Measurements from ENCODE around the gene FAM89B. TPM values are rescaled to one million over a fixed set of nuclear protein-coding genes. Genes with fewer than 3 reads are reported as not detected.
A peak's percentile ranks its signal among the peaks of the same experiment; 100 is the strongest.
"Not testable (repeated sequence)": the region's sequence is repeated elsewhere in the genome, so short reads cannot be mapped to it uniquely, and the experiment has no call there.

Gene FAM89B
- 10 to 100 TPM; 30.8 to 44.6 (median 32.4) TPM for total RNA-seq

DNA sequence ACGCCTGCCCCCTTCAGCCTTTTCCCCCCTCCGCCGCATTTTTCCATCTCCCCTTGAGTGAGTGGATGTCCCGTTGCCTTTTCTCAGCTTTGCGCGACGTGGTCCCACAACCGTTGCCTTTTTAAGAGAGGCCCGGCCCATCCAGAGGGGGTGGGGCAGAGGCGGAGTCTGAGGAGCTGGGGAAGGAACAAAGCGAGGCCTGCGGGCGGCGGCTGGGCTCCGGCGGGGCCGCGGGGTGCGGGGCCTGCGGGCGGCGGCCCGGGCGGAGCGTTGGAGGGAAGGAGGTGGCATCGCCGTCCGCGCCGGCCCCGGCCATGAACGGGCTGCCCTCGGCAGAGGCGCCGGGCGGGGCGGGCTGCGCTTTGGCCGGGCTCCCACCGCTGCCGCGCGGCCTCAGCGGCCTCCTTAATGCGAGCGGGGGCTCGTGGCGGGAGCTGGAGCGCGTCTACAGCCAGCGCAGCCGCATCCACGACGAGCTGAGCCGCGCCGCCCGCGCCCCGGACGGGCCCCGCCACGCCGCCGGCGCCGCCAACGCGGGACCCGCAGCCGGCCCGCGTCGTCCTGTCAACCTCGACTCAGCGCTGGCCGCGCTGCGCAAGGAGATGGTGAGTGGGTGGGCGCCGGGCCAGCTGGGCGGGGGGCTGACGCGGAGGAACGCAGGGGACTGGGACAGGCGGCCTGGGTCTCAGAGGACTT, at the start of gene FAM89B:
Gene FAM89B (plus strand): TSS at position 183 of the 696 bp plus-strand sequence. CDS start 132 bp downstream, at position 315.
- peak within 1 kb of the TSS; percentile 90 to 97 (median 94) for H3K27ac ChIP-seq
- peak; percentile 95 to 97 (median 95) for DNase-seq
- H3K36me3 ChIP-seq: no peaks in the 10 kb centered on the region
- H3K27me3 ChIP-seq: no peaks in the 10 kb centered on the region
- no peaks in the 10 kb centered on the region for H3K9me3 ChIP-seq
- H3K4me1 ChIP-seq: peaks cover 8 to 68% (median 41%) of the 10 kb centered on the region in 4 donors
- TF ChIP-seq, protein P1, sequence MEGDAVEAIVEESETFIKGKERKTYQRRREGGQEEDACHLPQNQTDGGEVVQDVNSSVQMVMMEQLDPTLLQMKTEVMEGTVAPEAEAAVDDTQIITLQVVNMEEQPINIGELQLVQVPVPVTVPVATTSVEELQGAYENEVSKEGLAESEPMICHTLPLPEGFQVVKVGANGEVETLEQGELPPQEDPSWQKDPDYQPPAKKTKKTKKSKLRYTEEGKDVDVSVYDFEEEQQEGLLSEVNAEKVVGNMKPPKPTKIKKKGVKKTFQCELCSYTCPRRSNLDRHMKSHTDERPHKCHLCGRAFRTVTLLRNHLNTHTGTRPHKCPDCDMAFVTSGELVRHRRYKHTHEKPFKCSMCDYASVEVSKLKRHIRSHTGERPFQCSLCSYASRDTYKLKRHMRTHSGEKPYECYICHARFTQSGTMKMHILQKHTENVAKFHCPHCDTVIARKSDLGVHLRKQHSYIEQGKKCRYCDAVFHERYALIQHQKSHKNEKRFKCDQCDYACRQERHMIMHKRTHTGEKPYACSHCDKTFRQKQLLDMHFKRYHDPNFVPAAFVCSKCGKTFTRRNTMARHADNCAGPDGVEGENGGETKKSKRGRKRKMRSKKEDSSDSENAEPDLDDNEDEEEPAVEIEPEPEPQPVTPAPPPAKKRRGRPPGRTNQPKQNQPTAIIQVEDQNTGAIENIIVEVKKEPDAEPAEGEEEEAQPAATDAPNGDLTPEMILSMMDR (IDR thresholded peaks at IDR 0.05): peak in 2 of 6 experiments; percentile 5 to 9
- peak in 1 of 2 donors; percentile 74 for TF ChIP-seq POLR2A (IDR thresholded peaks at IDR 0.05)
- H3K4me3 ChIP-seq: peak within 1 kb of the TSS; percentile 77 to 96 (median 87)

DNA sequence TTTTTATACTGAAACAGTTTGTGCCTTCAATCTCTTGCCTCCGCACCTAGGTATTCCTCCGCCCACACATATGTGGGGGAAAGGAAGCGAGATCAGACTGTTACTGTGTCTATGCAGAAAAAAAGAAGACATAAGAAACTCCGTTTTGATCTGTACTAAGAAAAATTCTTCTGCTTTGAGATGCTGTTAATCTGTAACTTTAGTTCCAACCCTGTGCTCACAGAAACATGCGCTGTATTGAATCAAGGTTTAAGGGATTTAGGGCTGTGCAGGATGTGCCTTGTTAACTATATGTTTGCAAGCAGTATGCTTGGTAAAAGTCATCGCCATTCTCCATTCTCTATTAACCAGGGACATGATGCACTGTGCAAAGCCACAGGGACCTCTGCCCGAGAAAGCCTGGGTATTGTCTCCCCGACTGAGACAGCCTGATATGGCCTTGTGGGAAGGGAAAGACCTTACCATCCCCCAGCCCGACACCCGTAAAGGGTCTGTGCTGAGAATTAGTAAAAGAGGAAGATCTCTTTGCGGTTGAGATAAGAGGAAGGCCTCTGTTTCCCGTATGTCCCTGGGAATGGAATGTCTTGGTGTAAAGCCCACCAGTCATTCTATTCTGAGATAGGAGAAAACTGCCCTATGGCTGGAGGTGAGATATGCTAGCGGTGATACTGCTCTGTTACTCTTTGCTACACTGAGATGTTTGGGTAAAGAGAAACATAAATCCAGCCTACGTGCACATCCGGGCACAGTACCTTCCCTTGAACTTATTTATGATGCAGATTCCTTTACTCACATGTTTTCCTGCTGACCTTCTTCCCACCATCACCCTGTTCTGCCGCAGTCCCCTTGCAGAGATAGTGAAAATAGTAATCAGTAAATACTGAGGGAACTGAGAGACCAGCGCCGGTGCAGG, 49.4 kb upstream of the FAM89B start:
- Histone ChIP-seq H3K27ac (peak overlapping the region; percentile 56 to 92 (median 85)), H3K4me1 (peaks cover 0 to 27% (median 20%) of the 10 kb centered on the region in 4 donors), H3K36me3 (peaks cover 0 to 20% (median 0%) of the 10 kb centered on the region in 3 donors), H3K4me3 (peak overlapping the region in 1 of 4 donors; percentile 24)
- H3K27me3 ChIP-seq, H3K9me3 ChIP-seq: not testable (repeated sequence)
- DNase-seq: peak in 1 of 3 donors; percentile 42

DNA sequence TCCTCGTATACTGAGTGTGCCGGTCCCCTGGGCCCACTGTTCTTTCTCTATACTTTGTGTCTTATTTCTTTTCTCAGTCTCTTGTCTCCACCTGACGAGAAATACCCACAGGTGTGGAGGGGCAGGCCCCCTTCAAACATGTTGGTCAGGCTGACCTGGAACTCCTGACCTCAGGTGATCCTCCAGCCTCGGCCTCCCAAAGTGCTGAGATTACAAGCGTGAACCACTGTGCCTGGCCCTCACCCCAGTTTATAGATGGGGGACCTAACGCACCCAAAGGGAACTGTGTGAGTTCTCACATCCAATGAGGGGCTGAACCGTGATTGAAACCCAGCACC, 48.7 kb upstream of the FAM89B start:
- Histone ChIP-seq H3K27ac (peak overlapping the region; percentile 56 to 92 (median 85)), H3K36me3 (peaks cover 0 to 22% (median 0%) of the 10 kb centered on the region in 3 donors), H3K4me1 (peaks cover 0 to 27% (median 20%) of the 10 kb centered on the region in 4 donors)
- H3K9me3 ChIP-seq, H3K27me3 ChIP-seq, H3K4me3 ChIP-seq, DNase-seq: not testable (repeated sequence)

DNA sequence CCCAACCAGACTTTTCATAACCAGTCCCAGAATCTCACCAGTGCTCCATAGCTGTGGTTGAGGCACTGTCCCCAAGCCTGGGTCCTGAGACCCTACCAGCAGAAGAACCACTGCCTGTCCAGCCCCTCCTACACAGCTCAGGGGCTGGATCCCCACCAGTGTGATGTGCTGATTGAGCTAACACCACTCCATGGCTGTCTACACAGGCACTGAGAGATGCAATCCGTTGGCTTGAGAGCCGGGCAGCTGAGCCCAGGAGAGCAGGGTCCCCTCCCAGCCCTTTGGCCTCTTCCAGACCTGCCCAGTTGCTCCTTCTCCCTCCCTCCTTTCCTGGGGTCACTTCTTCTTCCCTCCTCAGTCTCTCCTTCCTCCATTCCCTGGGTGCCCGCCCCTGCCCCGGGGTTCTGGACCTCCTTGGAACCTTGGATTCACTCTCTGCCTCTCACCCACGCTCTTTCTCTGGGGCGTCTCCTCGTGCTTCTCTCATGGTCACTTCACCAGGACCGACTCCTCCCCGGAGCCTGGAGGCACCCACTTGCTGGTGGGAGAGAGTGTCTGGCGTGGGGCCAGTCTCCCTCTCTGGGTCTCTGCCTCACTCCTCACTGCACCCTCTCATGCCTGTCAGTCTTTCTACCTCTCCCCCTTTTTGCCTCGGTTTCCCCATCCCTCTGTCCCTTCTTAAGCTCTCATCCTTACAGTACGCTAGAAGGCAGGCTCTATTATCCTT, 48.2 kb upstream of the FAM89B start:
- peak in 1 of 3 donors; percentile 71 for DNase-seq
- Histone ChIP-seq H3K27me3 (no peaks in the 10 kb centered on the region), H3K4me1 (peaks cover 0 to 27% (median 20%) of the 10 kb centered on the region in 4 donors), H3K4me3 (peak overlapping the region in 3 of 4 donors; percentile 4 to 100 (median 99)), H3K36me3 (peaks cover 0 to 24% (median 0%) of the 10 kb centered on the region in 3 donors), H3K27ac (peak overlapping the region; percentile 56 to 92 (median 85)), H3K9me3 (no peaks in the 10 kb centered on the region)
- TF ChIP-seq, protein P1 (IDR thresholded peaks at IDR 0.05): no peak
- no peak for TF ChIP-seq POLR2A (IDR thresholded peaks at IDR 0.05)

DNA sequence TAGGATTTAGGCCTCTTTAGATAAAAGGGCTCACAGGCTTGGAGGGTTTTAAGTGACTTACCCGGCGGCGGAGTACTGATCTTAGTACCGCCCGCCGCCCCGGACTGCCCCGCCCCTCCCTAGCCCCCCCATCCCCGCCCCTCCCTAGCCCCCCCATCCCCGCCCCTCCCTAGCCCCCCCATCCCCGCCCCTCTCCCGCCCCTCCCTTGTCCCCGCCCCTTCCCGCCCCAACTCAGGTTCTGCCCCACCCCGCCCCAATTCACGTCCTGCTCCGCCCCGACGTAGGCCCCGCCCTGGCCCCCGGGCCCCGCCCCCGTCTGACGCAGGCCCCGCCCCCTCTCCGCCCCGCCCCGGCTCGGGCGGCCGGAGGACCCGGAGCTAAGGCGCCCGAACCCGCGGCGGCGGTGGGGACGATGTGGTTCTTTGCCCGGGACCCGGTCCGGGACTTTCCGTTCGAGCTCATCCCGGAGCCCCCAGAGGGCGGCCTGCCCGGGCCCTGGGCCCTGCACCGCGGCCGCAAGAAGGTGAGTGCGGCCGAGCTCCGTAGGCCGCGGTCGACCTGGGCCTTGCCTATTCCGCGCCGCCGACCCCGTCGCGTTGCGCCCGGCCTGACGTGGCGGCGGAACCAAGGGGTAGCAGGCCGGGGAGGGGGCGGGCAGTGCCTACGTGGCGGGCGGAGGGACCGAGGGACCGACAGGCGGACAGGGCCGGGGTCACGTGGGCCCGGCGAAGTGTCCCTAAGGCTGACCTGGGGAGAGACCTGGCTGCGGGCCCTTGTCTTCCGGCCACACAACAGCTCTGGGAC, 47.4 kb upstream of the FAM89B start, which contains the start of gene SCYL1:
Gene SCYL1 (plus strand): TSS at position 343 of the 805 bp plus-strand sequence. CDS start 71 bp downstream, at position 414.
- peaks cover 0 to 32% (median 0%) of the 10 kb centered on the region in 3 donors for H3K36me3 ChIP-seq
- TF ChIP-seq, protein P1 (IDR thresholded peaks at IDR 0.05): no peak
- peak in 1 of 2 donors; percentile 61 for TF ChIP-seq POLR2A (IDR thresholded peaks at IDR 0.05)
- DNase-seq: peak; percentile 81 to 92 (median 91)
- H3K9me3 ChIP-seq: no peaks in the 10 kb centered on the region
- peaks cover 0 to 27% (median 20%) of the 10 kb centered on the region in 4 donors for H3K4me1 ChIP-seq
- H3K27me3 ChIP-seq: no peaks in the 10 kb centered on the region
- H3K27ac ChIP-seq: peak within 1 kb of the TSS; percentile 89 to 93 (median 92)
- H3K4me3 ChIP-seq: peak within 1 kb of the TSS; percentile 80 to 100 (median 100)
